SK-N-SH (cell line): ENCODE data around the gene ZFC3H1. TPM values are rescaled to one million over a fixed set of nuclear protein-coding genes. Genes with fewer than 3 reads are reported as not detected.

ENCODE experiments used
- CTCF ChIA-PET: fragments of 300-600, 350-600 bp; formaldehyde crosslinking; extraction: SDS; loops from one replicate; lab custom pipeline; 2021; lab: Yijun Ruan, JAX
- POLR2A ChIA-PET: fragments of 350-600 bp; sonication (Branson Sonifier 250); formaldehyde crosslinking; extraction: SDS; loops from one replicate; lab custom pipeline; 2020; ENCODE audit warnings: antibody characterized with exemption, inconsistent platforms; lab: Yijun Ruan, JAX
- DNase-seq: peaks from one replicate; pipeline ENCODE4 v3.0.0; 2012
- H2AFZ ChIP-seq: fragments of 200-600 bp; sonication (generic); 2 replicates; pipeline ENCODE4 v1.8.1; 2016; ENCODE audit warnings: antibody characterized with exemption, mild to moderate bottlenecking, low read depth
- H3F3A ChIP-seq: fragments of 200-600 bp; sonication (generic); replicated peaks from 2 replicates; pipeline ENCODE3; 2016; ENCODE audit warnings: antibody characterized with exemption, mild to moderate bottlenecking; ENCODE audit not compliant: insufficient read depth
- H3K27ac ChIP-seq, 2 experiments: fragments of 200-500 bp in 1 of 2; fragments of 200-600 bp in 1 of 2; sonication (Bioruptor generic) in 1 of 2; sonication (generic), shearing (Covaris generic) in 1 of 2; 2 replicates each; pipeline versions ENCODE4 v1.5.1 to v1.6.1; 2014 to 2016; ENCODE audit warnings: low read depth in 2 of 2, inconsistent platforms in 1 of 2, low read length in 1 of 2, mild to moderate bottlenecking in 1 of 2, mixed read lengths in 1 of 2
- H3K27me3 ChIP-seq: fragments of 200-600 bp; sonication (generic), shearing (Covaris generic); 2 replicates; pipeline ENCODE4 v1.6.1; 2016; ENCODE audit warnings: mixed run types; ENCODE audit not compliant: insufficient read depth
- H3K36me3 ChIP-seq, 2 experiments: fragments of 200-500 bp in 1 of 2; fragments of 200-600 bp in 1 of 2; sonication (Bioruptor generic) in 1 of 2; sonication (generic) in 1 of 2; replicated peaks in 1 of 2; 2 replicates each; pipeline versions ENCODE3 to v1.5.1; 2014 to 2016; ENCODE audit warnings: low read length in 1 of 2, mild to moderate bottlenecking in 1 of 2; ENCODE audit not compliant: insufficient read depth in 2 of 2, control insufficient read depth in 1 of 2
- H3K4me1 ChIP-seq, 2 experiments: fragments of 200-500 bp in 1 of 2; fragments of 200-600 bp in 1 of 2; sonication (Bioruptor generic) in 1 of 2; sonication (generic), shearing (Covaris generic) in 1 of 2; 2 replicates each; pipeline versions ENCODE4 v1.5.1 to v1.6.1; 2014 to 2016; ENCODE audit warnings: low read depth in 1 of 2, low read length in 1 of 2, mixed run types in 1 of 2; ENCODE audit not compliant: insufficient read depth in 2 of 2, control insufficient read depth in 1 of 2
- H3K4me2 ChIP-seq: fragments of 200-600 bp; sonication (generic), shearing (Covaris generic); 2 replicates; pipeline ENCODE4 v1.6.1; 2017; ENCODE audit warnings: mixed run types
- H3K4me3 ChIP-seq, 2 experiments: fragments of 200-500 bp in 1 of 2; fragments of 200-600 bp in 1 of 2; sonication (Bioruptor generic) in 1 of 2; sonication (generic), shearing (Covaris generic) in 1 of 2; 2 replicates each; pipeline versions ENCODE4 v1.5.1 to v1.8.1; 2014 to 2016; ENCODE audit warnings: low read depth in 2 of 2, inconsistent platforms in 1 of 2, low read length in 1 of 2, mild to moderate bottlenecking in 1 of 2, mixed read lengths in 1 of 2, moderate library complexity in 1 of 2
- H3K79me2 ChIP-seq: fragments of 200-600 bp; sonication (generic); 2 replicates; pipeline ENCODE4 v1.8.1; 2017; ENCODE audit warnings: mild to moderate bottlenecking; ENCODE audit not compliant: insufficient read depth
- H3K9ac ChIP-seq: fragments of 200-600 bp; sonication (generic); 2 replicates; pipeline ENCODE4 v1.6.1; 2017; ENCODE audit warnings: mixed run types
- H3K9me2 ChIP-seq: fragments of 200-600 bp; sonication (generic); 2 replicates; pipeline ENCODE4 v1.6.1; 2017; ENCODE audit warnings: mixed run types
- H3K9me3 ChIP-seq: fragments of 200-600 bp; sonication (generic); 2 replicates; pipeline ENCODE4 v1.6.1; 2017; ENCODE audit warnings: mixed run types, mild to moderate bottlenecking, moderate library complexity
- H4K20me1 ChIP-seq: fragments of 200-600 bp; sonication (generic); 2 replicates; pipeline ENCODE4 v1.6.1; 2017; ENCODE audit warnings: mild to moderate bottlenecking, mixed run types; ENCODE audit not compliant: insufficient read depth
- EP300 ChIP-seq, 2 experiments: IDR thresholded peaks; 2 replicates each; pipeline versions ENCODE4 v1.4.0 to v1.6.1; 2012; ENCODE audit warnings: borderline replicate concordance in 1 of 2, low read depth in 1 of 2, low read length in 1 of 2
- JUND ChIP-seq: IDR thresholded peaks from 2 replicates; pipeline ENCODE4 v1.4.0; 2012
- MAX ChIP-seq: IDR thresholded peaks from 2 replicates; pipeline ENCODE4 v1.4.0; 2012; ENCODE audit warnings: low read depth
- NRF1 ChIP-seq: IDR thresholded peaks from 2 replicates; pipeline ENCODE4 v1.6.1; 2012; ENCODE audit warnings: low read depth, mild to moderate bottlenecking, low read length
- PBX3 ChIP-seq: IDR thresholded peaks from 2 replicates; pipeline ENCODE4; 2012
- RFX5 ChIP-seq: IDR thresholded peaks from 2 replicates; pipeline ENCODE4 v1.6.1; 2012; ENCODE audit warnings: mild to moderate bottlenecking, improper control_type of control experiment, low read length
- TAF1 ChIP-seq: IDR thresholded peaks from 2 replicates; pipeline ENCODE4 v1.6.1; 2012; ENCODE audit warnings: low read depth, mild to moderate bottlenecking, low read length, moderate library complexity, borderline replicate concordance
- USF2 ChIP-seq: fragments of 150-350 bp; IDR thresholded peaks from 2 replicates; pipeline ENCODE4 v1.6.1; 2017; ENCODE audit warnings: antibody characterized with exemption, low read length, low read depth, borderline replicate concordance
- YY1 ChIP-seq: IDR thresholded peaks from 2 replicates; pipeline ENCODE4 v1.4.0; 2012; ENCODE audit warnings: low read depth, mild to moderate bottlenecking
- ZBTB33 ChIP-seq: IDR thresholded peaks from 2 replicates; pipeline ENCODE4 v1.4.0; 2012; ENCODE audit warnings: low read depth, borderline replicate concordance
- WGBS: methylation state at CpG from one replicate; pipeline ENCODE4 v1.1.6; 2017; ENCODE audit warnings: low lambda C conversion rate; 5-methylcytosine and 5-hydroxymethylcytosine counted together
- polyA plus RNA-seq, 3 experiments: library from polyadenylated mRNA; depleted of rRNA; stranded (reverse); fragments of >200 nt; gene quantifications; 2 replicates each; pipeline ENCODE4 v1.2.3, GENCODE V29; 2012

The ZFC3H1 gene
- polyA plus RNA-seq, 1 of the 3 experiments (the other 2 are of a cell fraction): 19.1 TPM

GRCh38 chr12:71671816-71672215 is 8.2 kb upstream of the ZFC3H1 start:
- no peaks in the 10 kb centered on the region for H3K79me2 ChIP-seq
- no peak overlapping the region for H3K4me2 ChIP-seq
- no peak for DNase-seq
- no peaks in the 10 kb centered on the region for H3K9me3 ChIP-seq
- WGBS: 93% methylated on average over 1 of the region's 1 CpG
- TF ChIP-seq USF2: no peak
- TF ChIP-seq, all 33 proteins: peak for 0
- POLR2A ChIA-PET: no interaction called here
- Histone ChIP-seq H3K27me3 (no peaks in the 10 kb centered on the region), H3K9me2 (no peaks in the 10 kb centered on the region), H3K9ac (no peak overlapping the region), H3K4me1 (no peaks in the 10 kb centered on the region; a peak in 1 of 4 replicates), H3K36me3 (peaks cover 0 to 3% of the 10 kb centered on the region in 2 experiments), H3F3A (no peaks in the 10 kb centered on the region), H4K20me1 (no peaks in the 10 kb centered on the region), H2AFZ (no peak overlapping the region), H3K27ac (peak overlapping the region in 1 of 2 experiments; percentile 9; a peak in 1 of 4 replicates), H3K4me3 (no peak overlapping the region)
- CTCF ChIA-PET: no interaction called here

GRCh38 chr12:71671311-71671710 is 7.7 kb upstream of the ZFC3H1 start:
- Histone ChIP-seq H4K20me1 (no peaks in the 10 kb centered on the region), H3K9ac (no peak overlapping the region), H3K36me3 (peaks cover 0 to 3% of the 10 kb centered on the region in 2 experiments), H3K9me3 (no peaks in the 10 kb centered on the region), H2AFZ (no peak overlapping the region), H3K4me1 (no peaks in the 10 kb centered on the region; a peak in 1 of 4 replicates), H3K4me2 (no peak overlapping the region), H3K4me3 (no peak overlapping the region), H3K79me2 (0 out of 2 replicates have a peak, but pooled peaks cover 1% of the 10 kb centered on the region), H3K9me2 (no peaks in the 10 kb centered on the region), H3K27me3 (no peaks in the 10 kb centered on the region), H3K27ac (no peak overlapping the region), H3F3A (no peaks in the 10 kb centered on the region)
- TF ChIP-seq JUND (no peak), TAF1 (no peak), USF2 (no peak), MAX (no peak), PBX3 (no peak), EP300 (IDR thresholded peaks at IDR 0.05; ENCODE audit: borderline replicate concordance in 1 of 2, low read depth in 1 of 2, low read length in 1 of 2) (no peak), YY1 (no peak), NRF1 (no peak), ZBTB33 (no peak), RFX5 (no peak)
- no peak for DNase-seq
- ChIA-PET CTCF (no interaction called here), POLR2A (no interaction called here)
